ENCODE results near the gene RNASE7. TPM values are rescaled to one million over a fixed set of nuclear protein-coding genes. Genes with fewer than 3 reads are reported as not detected.
"Not testable (repeated sequence)": the region's sequence is repeated elsewhere in the genome, so short reads cannot be mapped to it uniquely, and the experiment has no call there.

The RNASE7 gene
- total RNA-seq, 2 donors from 2014 or later = 1.0 TPM; not detected in 1

DNA sequence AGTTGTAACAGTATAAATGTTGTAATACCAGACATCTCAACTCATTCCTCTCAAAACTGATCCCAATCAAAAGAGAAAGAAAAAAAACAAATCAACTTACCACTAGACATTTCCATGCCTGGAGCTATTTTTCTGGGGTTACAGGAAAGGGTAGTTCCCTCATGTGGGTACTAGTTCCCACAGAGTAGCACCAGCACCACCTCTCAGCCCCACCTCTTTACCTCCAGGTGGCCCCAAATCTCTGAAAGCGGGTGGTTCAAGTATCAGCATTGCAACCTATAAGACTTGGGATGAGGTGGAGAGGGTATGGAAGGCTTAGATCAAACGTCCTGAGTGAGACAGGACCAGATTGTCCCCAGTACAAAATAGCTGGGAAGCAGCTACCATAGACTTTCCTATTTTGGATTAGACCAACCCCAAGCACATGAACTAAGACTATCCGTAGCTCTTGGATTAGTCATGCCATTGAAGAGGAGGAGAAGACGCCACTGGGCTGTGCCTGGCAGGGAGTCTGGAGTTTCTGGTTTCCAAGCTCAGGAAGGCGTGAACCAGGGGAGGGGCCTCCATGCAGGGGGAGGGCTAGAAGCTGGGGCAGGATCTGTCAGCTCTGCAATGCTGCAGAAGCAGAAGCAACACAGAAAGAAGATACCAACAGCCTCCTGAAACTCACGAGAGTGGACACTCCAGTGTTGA lies 43.3 kb upstream of the RNASE7 start, which contains the start of gene SLC39A2:
TSS of gene SLC39A2 (plus strand) at position 620 of the 693 bp plus-strand sequence. CDS start 154 bp downstream, outside the sequence.
- Histone ChIP-seq H3K36me3 (replicated peaks in 1 of 2; ENCODE audit: insufficient read depth in 1 of 2, low read depth in 2 of 2) (peaks cover 19 to 23% of the 10 kb centered on the region in 2 donors), H3K27me3 (no peaks in the 10 kb centered on the region), H3K9me3 (no peaks in the 10 kb centered on the region), H3K4me1 (no peaks in the 10 kb centered on the region), H3K4me3 (no peak within 1 kb of the TSS), H3K27ac (no peak within 1 kb of the TSS)
- no peak for TF ChIP-seq CTCF (IDR thresholded peaks at IDR 0.05)
- TF ChIP-seq POLR2A (IDR thresholded peaks at IDR 0.05) = no peak
- peak; percentile 54 for ATAC-seq
- DNase-seq = peak in 3 of 4 donors; percentile 38 to 44 (median 41)
- intact Hi-C loops (cut with DNase I) = no loop called here
- 42 to 48% methylated on average over 6 of the region's 6 CpGs for WGBS, 2 donors

DNA sequence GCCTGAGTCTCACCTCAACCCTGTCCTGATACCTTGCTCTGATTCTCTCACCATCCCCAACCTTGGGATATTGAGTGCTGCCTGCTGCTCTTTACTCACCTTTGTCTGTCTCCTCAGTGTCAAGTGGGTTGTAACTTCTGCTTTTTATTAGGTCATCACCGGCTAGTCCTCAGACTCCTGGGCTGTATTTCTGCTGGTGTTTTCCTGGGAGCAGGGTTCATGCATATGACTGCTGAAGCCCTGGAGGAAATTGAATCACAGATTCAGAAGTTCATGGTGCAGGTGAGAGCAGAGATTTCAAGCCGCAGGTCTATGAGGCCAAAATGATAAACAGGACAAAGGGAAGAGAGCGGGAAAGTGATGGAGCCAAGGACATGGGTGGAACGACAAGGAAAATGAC lies 42.6 kb upstream of the RNASE7 start:
- WGBS, 2 donors = 66 to 71% methylated on average over 4 of the region's 4 CpGs
- ATAC-seq = no peak
- Histone ChIP-seq H3K4me1 (no peaks in the 10 kb centered on the region), H3K9me3 (no peaks in the 10 kb centered on the region), H3K4me3 (no peak overlapping the region), H3K27me3 (no peaks in the 10 kb centered on the region), H3K36me3 (replicated peaks in 1 of 2; ENCODE audit: insufficient read depth in 1 of 2, low read depth in 2 of 2) (peaks cover 16 to 21% of the 10 kb centered on the region in 2 donors), H3K27ac (no peak overlapping the region)
- no peak for DNase-seq
- no peak for TF ChIP-seq POLR2A (IDR thresholded peaks at IDR 0.05)
- TF ChIP-seq CTCF (IDR thresholded peaks at IDR 0.05) = no peak
- intact Hi-C loops (cut with DNase I) = no loop called here

GRCh38 chr14:21001218-21001617 lies 40.9 kb upstream of the RNASE7 start:
- H3K27ac ChIP-seq = no peak overlapping the region
- H3K9me3 ChIP-seq = no peaks in the 10 kb centered on the region
- DNase-seq = no peak
- no peaks in the 10 kb centered on the region for H3K4me1 ChIP-seq
- no peak for ATAC-seq
- intact Hi-C loops (cut with DNase I) = no loop called here
- WGBS, 2 donors = 66 to 70% methylated on average over 6 to 7 of the region's 7 CpGs
- no peak overlapping the region for H3K4me3 ChIP-seq
- peaks cover 5 to 6% of the 10 kb centered on the region in 2 donors for H3K36me3 ChIP-seq (replicated peaks in 1 of 2; ENCODE audit: insufficient read depth in 1 of 2, low read depth in 2 of 2)
- H3K27me3 ChIP-seq = no peaks in the 10 kb centered on the region
- TF ChIP-seq CTCF (IDR thresholded peaks at IDR 0.05) = no peak
- no peak for TF ChIP-seq POLR2A (IDR thresholded peaks at IDR 0.05)

DNA sequence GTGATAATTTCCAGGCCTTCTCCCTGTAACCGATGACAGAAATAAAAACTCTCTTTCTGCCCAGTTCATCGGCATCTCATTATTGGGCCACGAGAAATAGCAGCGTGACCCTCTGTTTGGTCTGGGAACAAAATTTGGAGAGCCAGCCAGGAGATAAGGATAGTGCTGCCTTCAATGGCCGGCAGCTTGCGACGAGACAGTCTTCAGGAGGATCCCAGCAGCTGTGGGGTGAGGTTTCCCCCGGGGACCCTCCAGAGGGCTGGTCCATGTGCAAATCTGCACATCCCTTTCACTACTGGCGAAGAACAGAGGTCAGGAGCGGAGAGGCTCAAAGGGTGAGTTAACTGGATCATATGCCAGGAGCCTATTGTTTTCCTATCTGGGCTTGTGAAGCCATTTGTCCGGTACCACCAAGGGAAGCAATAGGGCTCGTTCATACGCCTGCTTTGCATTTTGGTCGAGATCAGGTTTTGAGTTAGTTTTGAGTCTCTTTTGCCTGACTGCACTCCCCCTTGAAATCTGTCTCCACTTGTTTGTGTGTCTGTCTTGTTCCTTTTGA lies 38.3 kb upstream of the RNASE7 start:
- DNase-seq (no peak), ATAC-seq (no peak)
- TF ChIP-seq POLR2A (IDR thresholded peaks at IDR 0.05) (no peak), CTCF (IDR thresholded peaks at IDR 0.05) (no peak)
- intact Hi-C loops (cut with DNase I) = no loop called here
- H3K36me3 ChIP-seq (replicated peaks in 1 of 2; ENCODE audit: insufficient read depth in 1 of 2, low read depth in 2 of 2) = no peaks in the 10 kb centered on the region
- 77 to 79% methylated on average over 14 of the region's 14 CpGs for WGBS, 2 donors
- H3K27ac ChIP-seq = no peak overlapping the region
- no peaks in the 10 kb centered on the region for H3K4me1 ChIP-seq
- no peak overlapping the region for H3K4me3 ChIP-seq
- H3K27me3 ChIP-seq = no peaks in the 10 kb centered on the region
- no peaks in the 10 kb centered on the region for H3K9me3 ChIP-seq

GRCh38 chr14:21009721-21010120 lies 32.4 kb upstream of the RNASE7 start:
- DNase-seq; H3K4me1 ChIP-seq; H3K4me3 ChIP-seq; H3K27ac ChIP-seq; H3K36me3 ChIP-seq (replicated peaks in 1 of 2; ENCODE audit: insufficient read depth in 1 of 2, low read depth in 2 of 2); intact Hi-C loops (cut with DNase I); H3K27me3 ChIP-seq; H3K9me3 ChIP-seq; ATAC-seq: not testable (repeated sequence)
- 59 to 73% methylated on average over 3 of the region's 3 CpGs for WGBS, 2 donors

Data from body of pancreas (tissue), 4 donors.